Measurements from ENCODE around the gene MRPL57.

- TF ChIP-seq CTCF (IDR thresholded peaks at IDR 0.05) (no peak), ZFX (IDR thresholded peaks at IDR 0.05; ENCODE audit: borderline replicate concordance) (no peak)
Measured at GRCh38 chr13:21212138-21212775, 35.8 kb downstream of the MRPL57 start.

All from 22Rv1 (cell line).